HEK293T (cell line): ENCODE measurements around the gene SH3TC1.

Experiments used
- CTCF ChIA-PET: fragments of 350-600 bp; formaldehyde crosslinking; extraction: SDS; loops from one replicate; lab custom pipeline; 2021; ENCODE audit warnings: antibody characterized with exemption, inconsistent platforms; lab: Yijun Ruan, JAX
- POLR2A ChIA-PET: fragments of 350-600 bp; formaldehyde crosslinking; extraction: SDS; loops from one replicate; lab custom pipeline; 2020; ENCODE audit warnings: antibody characterized with exemption, inconsistent platforms; lab: Yijun Ruan, JAX
- DNase-seq: peaks from one replicate; pipeline ENCODE4 v3.0.0; 2012; ENCODE audit warnings: mixed read lengths; ENCODE audit errors: extremely low spot score
- ARNT ChIP-seq: fragments of 450-650 bp; IDR thresholded peaks from 2 replicates; pipeline ENCODE4 v1.6.1; 2017; ENCODE audit warnings: mild to moderate bottlenecking
- BHLHE40 ChIP-seq: fragments of 450-650 bp; IDR thresholded peaks from 2 replicates; pipeline ENCODE4 v1.6.1; 2016; ENCODE audit warnings: mild to moderate bottlenecking, moderate library complexity, borderline replicate concordance
- CTBP1 ChIP-seq: fragments of 450-650 bp; IDR thresholded peaks from 2 replicates; pipeline ENCODE4 v1.6.1; 2016; ENCODE audit warnings: borderline replicate concordance
- ELF4 ChIP-seq: fragments of 450-650 bp; IDR thresholded peaks from 2 replicates; pipeline ENCODE4 v1.6.1; 2017; ENCODE audit warnings: antibody characterized with exemption
- FOXA1 ChIP-seq: fragments of 450-650 bp; IDR thresholded peaks from 2 replicates; pipeline ENCODE4 v1.6.1; 2016; ENCODE audit warnings: mild to moderate bottlenecking
- FOXK2 ChIP-seq: fragments of 450-650 bp; IDR thresholded peaks from 2 replicates; pipeline ENCODE4 v1.6.1; 2016; ENCODE audit warnings: mild to moderate bottlenecking
- FOXM1 ChIP-seq: fragments of 450-650 bp; IDR thresholded peaks from 2 replicates; pipeline ENCODE4 v1.6.1; 2017; ENCODE audit warnings: mild to moderate bottlenecking, borderline replicate concordance
- HDGF ChIP-seq: fragments of 450-650 bp; IDR thresholded peaks from 2 replicates; pipeline ENCODE4 v1.6.1; 2017; ENCODE audit warnings: antibody characterized with exemption, borderline replicate concordance
- L3MBTL2 ChIP-seq: fragments of 450-650 bp; conservative IDR thresholded peaks from 2 replicates; pipeline ENCODE4 v1.6.1; 2016; ENCODE audit warnings: mild to moderate bottlenecking
- LEF1 ChIP-seq: fragments of 450-650 bp; IDR thresholded peaks from 2 replicates; pipeline ENCODE4 v1.6.1; 2017; ENCODE audit warnings: mild to moderate bottlenecking, borderline replicate concordance
- NFRKB ChIP-seq: fragments of 450-650 bp; IDR thresholded peaks from 2 replicates; pipeline ENCODE4 v1.6.1; 2016; ENCODE audit warnings: mild to moderate bottlenecking, moderate library complexity
- SP1 ChIP-seq: fragments of 450-650 bp; IDR thresholded peaks from 2 replicates; pipeline ENCODE4 v1.6.1; 2017
- SUZ12 ChIP-seq: fragments of 450-650 bp; IDR thresholded peaks from 2 replicates; pipeline ENCODE4 v1.6.1; 2016; ENCODE audit warnings: mild to moderate bottlenecking
- TARDBP ChIP-seq: fragments of 450-650 bp; IDR thresholded peaks from 2 replicates; pipeline ENCODE4 v1.6.1; 2016
- ZNF384 ChIP-seq: fragments of 450-650 bp; IDR thresholded peaks from 2 replicates; pipeline ENCODE4 v1.6.1; 2016
- TF ChIP-seq, protein P1 (sequence below): fragments of 450-650 bp; IDR thresholded peaks from 2 replicates; pipeline ENCODE4 v1.6.1; 2016

The SH3TC1 gene

DNA sequence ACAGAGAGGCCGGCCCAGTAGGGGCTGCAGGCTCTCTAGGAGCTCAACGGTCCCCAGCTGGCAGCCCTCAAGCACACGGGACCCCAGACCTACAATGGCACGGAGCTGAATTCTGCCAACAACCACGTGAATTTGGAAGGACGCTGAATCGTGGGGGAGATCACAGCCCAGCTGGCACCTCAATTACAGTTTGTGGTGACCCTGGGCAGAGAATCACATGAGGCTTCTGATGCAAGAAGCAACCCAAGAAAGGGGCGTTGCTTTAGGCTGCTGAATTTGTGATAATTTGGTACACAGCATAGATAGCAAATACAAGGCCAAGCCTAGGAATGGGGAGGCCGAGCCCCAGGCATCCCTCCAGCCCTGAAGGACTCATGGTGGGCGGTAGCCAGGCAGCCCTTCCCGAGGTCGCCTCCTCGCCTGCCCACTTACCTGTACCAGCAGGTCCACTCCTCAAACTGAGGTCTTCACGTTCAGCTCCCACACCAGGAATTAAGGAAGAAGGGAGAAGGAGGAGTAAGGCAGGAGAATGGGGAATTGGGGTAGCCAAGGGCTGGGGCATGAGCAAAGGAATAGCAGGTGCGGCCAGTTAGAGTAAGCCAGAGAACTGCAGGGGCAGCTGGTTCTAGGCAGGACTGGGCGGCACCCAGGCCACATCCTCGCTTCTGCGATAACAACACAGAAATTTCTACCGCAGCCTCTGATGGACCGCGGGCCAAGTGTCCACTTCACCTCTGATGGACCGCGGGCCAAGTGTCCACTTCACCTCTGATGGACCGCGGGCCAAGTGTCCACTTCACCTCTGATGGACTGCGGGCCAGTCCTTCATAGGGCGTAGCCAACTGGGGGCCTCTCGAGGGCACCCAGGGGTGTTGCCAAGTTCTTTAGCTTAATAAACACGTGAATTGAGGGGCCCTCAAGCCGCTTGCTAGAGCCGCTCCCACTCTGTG lies 47.1 kb downstream of the SH3TC1 start:
- ChIA-PET CTCF (no interaction called here), POLR2A (interaction anchor here (0.7 kb wide), 1 partner anchor 137 kb away, joined by 3 read pairs; no protein-coding TSS in a partner anchor)
- TF ChIP-seq HDGF (no peak), BHLHE40 (no peak), SUZ12 (no peak), FOXM1 (no peak), FOXA1 (no peak)
- no peak for DNase-seq

DNA sequence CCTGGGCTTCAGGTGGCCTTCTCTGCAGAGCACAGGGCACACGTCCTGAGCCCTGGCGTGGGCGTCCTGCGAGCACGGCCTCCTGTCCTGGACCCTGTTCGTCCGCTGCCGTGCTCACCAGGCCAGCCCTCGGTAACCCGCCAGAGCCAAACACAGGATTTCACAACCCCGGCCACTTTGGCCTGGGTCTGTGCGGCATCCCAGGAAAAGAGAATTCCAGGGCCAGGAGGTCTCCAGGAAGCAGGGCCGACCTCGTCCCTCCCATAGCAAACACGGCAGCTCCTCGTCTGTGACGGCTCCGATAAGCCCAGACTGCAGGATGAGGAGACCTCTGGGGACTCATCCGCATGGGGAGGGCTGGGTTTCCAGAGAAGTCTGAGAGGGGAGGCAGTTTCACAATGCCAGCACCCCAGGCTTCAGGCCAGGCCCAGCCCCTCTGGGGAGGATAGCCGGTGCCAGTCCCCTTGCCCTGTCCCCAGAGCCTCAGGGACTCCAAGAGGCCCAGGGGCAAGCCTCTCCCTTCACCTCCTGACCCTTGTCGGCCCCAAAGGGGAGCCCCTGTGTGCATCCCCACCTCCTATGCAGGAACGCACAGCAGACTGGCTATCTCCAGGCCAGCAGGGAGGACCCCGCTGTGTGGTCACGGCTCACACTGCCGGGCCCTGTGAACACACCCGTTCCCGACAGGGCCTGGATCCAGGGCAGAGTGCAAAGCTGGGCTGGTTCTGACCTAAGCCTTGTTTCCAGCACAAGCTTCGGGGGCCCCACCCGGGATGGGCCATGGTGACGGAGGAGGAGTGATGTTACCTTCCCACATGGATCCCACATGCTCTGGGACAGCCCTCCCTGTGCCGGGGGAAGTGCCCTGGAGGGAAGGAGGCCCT lies 48.2 kb downstream of the SH3TC1 start:
- DNase-seq: no peak
- CTCF ChIA-PET: no interaction called here
- no peak for TF ChIP-seq BHLHE40
- TF ChIP-seq ELF4: no peak
- no peak for TF ChIP-seq FOXM1
- TF ChIP-seq CTBP1: no peak
- TF ChIP-seq TARDBP: no peak
- no peak for TF ChIP-seq LEF1
- TF ChIP-seq SP1: no peak
- no peak for TF ChIP-seq FOXK2
- TF ChIP-seq SUZ12: no peak
- POLR2A ChIA-PET: interaction anchor here (0.6 to 0.7 kb wide), 2 partner anchors 87 to 136 kb away, joined by 3 read pairs; no protein-coding TSS in a partner anchor

DNA sequence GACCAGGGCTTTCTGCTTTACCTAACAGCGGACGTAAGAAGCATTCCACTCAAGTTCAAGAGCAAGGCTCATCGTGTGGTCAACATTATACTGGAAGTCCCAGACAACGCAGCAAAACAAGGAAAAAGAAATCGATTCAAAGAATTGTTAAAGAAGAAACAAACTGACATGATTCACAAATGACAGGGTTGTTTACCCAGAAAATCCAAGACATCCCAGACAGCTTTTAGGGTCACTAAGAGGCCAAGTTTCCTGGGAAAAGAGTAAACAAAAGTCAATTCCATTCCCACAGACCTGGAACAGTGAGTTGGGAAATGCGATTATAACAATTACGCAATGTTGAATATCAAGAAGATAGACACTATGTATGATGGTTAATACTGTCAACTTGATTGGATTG lies 49.0 kb downstream of the SH3TC1 start:
- no peak for DNase-seq
- ChIA-PET CTCF (no interaction called here), POLR2A (interaction anchor here (0.6 kb wide), 1 partner anchor 88 kb away, joined by 3 read pairs; no protein-coding TSS in a partner anchor)
- TF ChIP-seq LEF1 (no peak), ARNT (no peak), ZNF384 (no peak), HDGF (no peak), NFRKB (no peak), BHLHE40 (no peak), FOXA1 (no peak), ELF4 (no peak), L3MBTL2 (no peak), TARDBP (no peak), SP1 (no peak), CTBP1 (no peak)
- TF ChIP-seq, protein P1, sequence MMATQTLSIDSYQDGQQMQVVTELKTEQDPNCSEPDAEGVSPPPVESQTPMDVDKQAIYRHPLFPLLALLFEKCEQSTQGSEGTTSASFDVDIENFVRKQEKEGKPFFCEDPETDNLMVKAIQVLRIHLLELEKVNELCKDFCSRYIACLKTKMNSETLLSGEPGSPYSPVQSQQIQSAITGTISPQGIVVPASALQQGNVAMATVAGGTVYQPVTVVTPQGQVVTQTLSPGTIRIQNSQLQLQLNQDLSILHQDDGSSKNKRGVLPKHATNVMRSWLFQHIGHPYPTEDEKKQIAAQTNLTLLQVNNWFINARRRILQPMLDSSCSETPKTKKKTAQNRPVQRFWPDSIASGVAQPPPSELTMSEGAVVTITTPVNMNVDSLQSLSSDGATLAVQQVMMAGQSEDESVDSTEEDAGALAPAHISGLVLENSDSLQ: no peak

DNA sequence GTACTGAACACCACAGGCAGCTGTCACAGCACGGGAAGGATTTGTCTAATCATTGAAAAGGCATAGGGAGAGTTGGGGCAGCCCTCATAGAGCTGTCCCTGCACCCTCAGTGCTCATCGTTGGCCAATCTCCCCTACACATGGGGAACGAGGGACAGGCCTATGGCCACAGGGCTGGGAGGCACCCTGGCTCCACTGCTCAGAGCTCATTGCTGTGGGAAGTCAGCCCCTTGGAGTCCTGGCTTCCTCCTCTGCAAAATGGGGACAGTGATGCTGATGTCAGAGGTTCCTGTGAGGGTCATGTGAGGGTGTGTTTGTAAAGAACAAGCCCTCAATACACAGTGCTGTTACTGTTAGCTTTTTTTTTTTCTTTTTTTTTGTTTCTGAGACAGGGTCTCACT lies 51.1 kb downstream of the SH3TC1 start:
- ChIA-PET POLR2A (interaction anchor here (1.7 kb wide), 1 partner anchor 17 kb away, joined by 4 read pairs; no protein-coding TSS in a partner anchor), CTCF (interaction anchor here (1.2 to 2.8 kb wide), 3 partner anchors 17 to 152 kb away, joined by 4 to 8 read pairs (median 6); no protein-coding TSS in a partner anchor)
- TF ChIP-seq SUZ12: no peak
- no peak for TF ChIP-seq FOXA1
- TF ChIP-seq BHLHE40: no peak
- no peak for TF ChIP-seq SP1
- no peak for TF ChIP-seq FOXK2
- TF ChIP-seq TARDBP: no peak
- TF ChIP-seq CTBP1: no peak
- no peak for TF ChIP-seq LEF1
- TF ChIP-seq ARNT: no peak
- TF ChIP-seq HDGF: no peak
- no peak for TF ChIP-seq NFRKB
- TF ChIP-seq FOXM1: no peak
- no peak for TF ChIP-seq L3MBTL2
- TF ChIP-seq ELF4: no peak
- TF ChIP-seq, protein P1: no peak
- TF ChIP-seq ZNF384: no peak
- DNase-seq: no peak

DNA sequence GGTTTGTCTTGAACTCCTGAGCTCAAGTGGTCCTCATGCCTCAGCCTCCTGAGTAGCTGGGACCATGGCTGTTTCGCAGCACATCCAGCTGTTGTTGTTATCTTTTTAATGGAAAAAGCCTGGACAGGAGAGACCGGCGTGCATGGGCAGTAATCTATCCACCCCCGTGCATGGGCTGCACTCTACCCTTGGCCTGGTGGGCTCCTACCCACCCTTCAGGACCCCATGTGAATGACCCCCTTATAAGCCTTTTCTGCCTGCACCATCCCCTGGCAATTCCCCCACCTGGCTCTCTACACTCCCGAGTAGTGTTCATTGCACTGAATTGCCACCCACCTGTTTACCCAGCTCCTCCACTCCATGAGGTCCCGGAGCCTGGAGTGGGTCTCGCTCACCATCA lies 51.5 kb downstream of the SH3TC1 start:
- CTCF ChIA-PET: interaction anchor here (1.2 to 2.8 kb wide), 3 partner anchors 17 to 152 kb away, joined by 4 to 8 read pairs (median 6); no protein-coding TSS in a partner anchor
- no peak for TF ChIP-seq SUZ12
- no peak for TF ChIP-seq CTBP1
- no peak for TF ChIP-seq ARNT
- no peak for TF ChIP-seq TARDBP
- no peak for TF ChIP-seq FOXM1
- TF ChIP-seq LEF1: no peak
- TF ChIP-seq, protein P1: no peak
- no peak for TF ChIP-seq FOXK2
- TF ChIP-seq ZNF384: no peak
- no peak for TF ChIP-seq BHLHE40
- no peak for TF ChIP-seq HDGF
- TF ChIP-seq NFRKB: no peak
- no peak for TF ChIP-seq L3MBTL2
- TF ChIP-seq ELF4: no peak
- TF ChIP-seq SP1: no peak
- no peak for TF ChIP-seq FOXA1
- no peak for DNase-seq
- POLR2A ChIA-PET: interaction anchor here (1.7 kb wide), 1 partner anchor 16 kb away, joined by 4 read pairs; no protein-coding TSS in a partner anchor
